HG03520 (cell line): ENCODE data around the gene DAPK1.
"Not testable (repeated sequence)": the region's sequence is repeated elsewhere in the genome, so short reads cannot be mapped to it uniquely, and the experiment has no call there.

Experiments
- ATAC-seq: cut with Tn5 transposase; IDR thresholded peaks from one replicate; pipeline ENCODE4 v1.9.1; 2021; ENCODE audit warnings: mild to moderate bottlenecking, moderate library complexity; ENCODE audit not compliant: unreplicated experiment

The DAPK1 gene

DNA sequence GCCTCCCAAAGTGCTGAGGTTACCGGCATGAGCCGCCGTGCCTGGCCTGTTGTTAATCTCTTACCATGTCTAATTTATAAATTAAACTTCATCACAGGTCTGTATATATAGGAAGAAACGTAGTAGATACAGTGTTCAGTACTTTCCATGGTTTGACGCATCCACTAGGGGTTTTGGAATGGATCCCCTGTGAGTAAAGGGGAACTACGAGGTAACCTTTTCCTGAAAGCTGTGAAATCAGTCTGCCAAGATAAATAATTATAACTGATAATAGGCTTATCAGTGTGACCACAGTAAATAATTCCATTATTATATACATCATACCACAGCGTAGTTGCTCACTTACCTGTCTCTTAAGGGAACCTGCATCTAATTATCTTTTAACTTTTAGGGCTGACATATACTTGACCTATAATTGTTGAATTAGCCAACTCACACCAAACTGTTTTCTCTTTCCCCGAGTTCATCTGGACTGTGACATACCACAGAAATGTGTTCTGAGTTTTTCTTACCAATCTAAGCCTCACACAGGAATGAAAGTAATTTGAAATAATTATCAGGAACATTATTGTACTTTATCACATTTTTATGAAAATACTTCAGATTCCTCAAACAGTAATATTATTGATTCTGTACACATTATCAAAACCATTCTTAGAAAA is 42.9 kb downstream of the DAPK1 start:
- ATAC-seq = no peak

DNA sequence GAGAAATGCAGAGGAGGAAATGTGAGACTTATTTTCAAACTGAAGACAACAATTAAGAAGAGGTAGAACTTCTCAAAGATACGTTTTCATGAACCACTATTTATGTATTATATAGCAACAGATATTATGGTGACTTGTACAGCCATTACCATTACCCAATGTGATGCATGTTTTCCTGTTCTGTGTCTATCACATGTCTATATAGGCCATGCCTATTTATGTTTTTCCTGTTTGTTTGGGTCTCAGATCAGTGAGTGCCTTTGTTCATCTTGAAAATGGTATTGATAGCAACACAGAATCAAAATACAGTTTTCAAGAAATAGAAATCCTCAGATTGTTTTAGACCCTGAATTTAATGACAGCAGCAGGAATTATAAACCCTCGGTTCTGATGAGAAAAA is 44.0 kb downstream of the DAPK1 start:
- no peak for ATAC-seq

DNA sequence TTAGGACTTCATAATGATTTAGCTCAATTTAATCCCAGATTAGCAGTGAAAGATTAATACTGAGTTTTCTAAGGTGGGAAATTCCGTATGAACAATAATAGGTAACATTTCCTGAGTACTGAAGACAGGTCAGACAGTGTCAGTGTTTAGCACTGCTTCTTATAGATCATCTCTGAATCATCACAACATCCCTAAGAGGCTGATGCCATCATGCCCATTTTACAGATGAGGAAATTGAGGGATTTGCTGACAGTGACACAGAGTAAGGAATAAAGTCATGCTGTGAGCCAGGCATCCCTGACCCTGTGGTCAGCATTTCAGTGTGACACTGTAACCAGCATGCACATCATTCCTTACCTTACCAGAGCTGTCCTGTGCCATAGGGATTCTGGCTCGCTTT is 44.5 kb downstream of the DAPK1 start:
- no peak for ATAC-seq

DNA sequence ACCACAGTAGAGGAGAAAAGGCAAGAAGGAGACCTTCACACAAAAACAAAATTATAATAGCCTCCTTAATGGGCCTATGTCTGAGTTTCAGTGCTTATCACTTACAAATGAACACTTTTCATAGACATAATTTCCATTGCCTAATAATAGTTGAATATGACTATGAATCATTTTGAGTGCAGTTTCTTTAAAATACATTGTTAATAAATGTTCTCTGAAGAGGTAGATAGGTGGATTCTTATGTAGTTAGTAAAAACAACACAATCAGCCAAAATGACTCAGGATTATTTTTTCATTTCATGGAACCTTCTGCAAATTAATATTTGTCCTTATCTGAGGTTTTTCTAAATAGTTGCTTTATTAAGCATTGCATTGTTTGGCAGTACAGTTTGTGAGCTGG is 45.6 kb downstream of the DAPK1 start:
- no peak for ATAC-seq

- no peak for ATAC-seq
These were observed 48.2 kb downstream of the DAPK1 start for GRCh38 chr9:87545858-87546257.

DNA sequence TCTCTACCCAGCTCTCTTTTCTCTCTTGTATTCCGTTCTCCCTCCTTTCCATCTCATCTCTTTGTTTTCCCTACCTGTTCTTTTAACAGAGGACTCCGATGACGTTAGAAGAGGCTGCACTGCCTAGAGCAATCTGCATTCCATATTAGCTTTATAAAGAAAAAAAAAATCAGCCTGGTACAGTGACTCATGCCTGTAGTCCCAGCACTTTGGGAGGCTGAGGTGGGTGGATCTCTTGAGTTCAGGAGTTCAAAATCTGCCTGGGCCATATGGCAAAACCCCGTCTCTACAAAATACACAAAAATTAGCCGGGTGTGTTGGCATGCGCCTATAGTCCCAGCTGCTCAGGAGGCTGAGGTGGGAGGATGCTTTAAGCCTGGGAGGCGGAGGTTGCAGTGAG is 49.0 kb downstream of the DAPK1 start:
- no peak for ATAC-seq

- ATAC-seq = no peak
These were observed 50.0 kb downstream of the DAPK1 start for GRCh38 chr9:87547671-87548081.

DNA sequence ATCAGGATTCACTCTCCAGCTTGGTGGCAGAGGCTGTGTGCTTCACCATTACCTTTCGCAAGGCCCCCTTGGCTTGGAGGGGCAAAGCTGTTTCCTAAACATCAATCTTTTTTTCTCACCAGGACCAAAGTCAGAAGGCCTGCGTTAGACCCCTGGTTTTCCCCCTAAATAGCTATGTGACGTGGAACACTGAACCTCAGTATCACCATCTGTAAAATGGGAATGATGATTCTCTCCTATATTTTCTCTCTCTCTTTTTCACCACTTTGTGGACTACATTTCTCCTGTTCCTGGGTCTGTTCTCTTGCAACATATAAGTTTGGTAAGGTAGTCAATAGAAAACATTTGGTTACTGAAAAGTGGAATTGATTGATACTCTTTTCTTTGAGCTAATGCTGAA is 50.5 kb downstream of the DAPK1 start:
- no peak for ATAC-seq

DNA sequence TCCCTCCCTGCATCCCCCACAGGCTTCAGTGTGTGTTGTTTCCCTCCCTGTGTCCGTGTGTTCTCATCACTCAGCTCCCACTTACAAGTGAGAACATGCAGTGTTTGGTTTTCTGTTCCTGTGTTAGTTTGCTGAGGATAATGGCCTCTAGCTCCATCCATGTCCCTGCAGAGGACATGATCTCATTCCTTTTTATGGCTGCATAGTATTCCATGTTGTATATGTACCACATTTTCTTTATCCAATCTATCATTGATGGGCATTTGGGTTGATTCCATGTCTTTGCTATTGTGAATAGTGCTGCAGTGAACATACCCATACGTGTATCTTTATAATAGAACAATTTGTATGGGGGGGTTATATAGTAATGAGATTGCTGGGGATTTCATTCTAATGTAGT is 51.4 kb downstream of the DAPK1 start:
- not testable (repeated sequence) for ATAC-seq

- ATAC-seq = no peak
These were observed 52.1 kb downstream of the DAPK1 start for GRCh38 chr9:87549791-87550190.

- ATAC-seq = no peak
These were observed 52.7 kb downstream of the DAPK1 start for GRCh38 chr9:87550253-87550954.

- no peak for ATAC-seq
These were observed 54.1 kb downstream of the DAPK1 start for GRCh38 chr9:87551772-87552217.

DNA sequence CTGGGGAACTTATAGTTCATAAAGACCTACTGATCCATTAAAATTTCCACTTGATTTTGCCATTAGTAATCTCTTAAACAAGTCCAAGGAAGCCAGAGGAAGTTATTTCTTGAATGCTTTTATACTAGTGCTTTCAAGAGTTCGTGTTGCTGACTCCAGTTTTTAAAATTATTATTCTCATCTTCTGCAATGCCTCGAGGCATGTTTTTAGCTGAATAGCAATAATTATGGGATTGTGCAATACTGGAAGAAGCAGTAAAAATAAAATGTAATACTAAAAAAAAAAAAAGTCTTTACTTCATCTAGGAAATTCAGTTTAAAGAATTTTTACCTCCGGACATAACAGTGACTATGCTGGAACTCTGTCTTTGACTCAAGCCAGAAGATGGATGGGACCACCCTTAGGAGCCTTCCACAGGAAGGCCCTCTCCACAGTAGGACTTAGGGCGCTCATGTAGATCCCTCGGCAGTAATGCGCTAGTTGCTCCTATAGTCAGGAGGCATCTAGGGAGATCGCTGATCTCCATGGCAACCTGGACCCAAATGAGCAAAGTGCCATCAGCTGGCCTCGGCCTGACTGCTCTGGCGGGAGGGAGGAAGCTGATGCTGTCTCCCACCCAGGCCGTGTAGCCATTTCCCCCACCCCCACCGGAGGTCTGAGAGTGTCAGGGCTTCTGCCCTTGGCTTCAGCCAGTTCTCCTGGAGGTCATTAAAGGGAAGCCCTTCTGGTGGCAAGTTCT is 56.7 kb downstream of the DAPK1 start:
- no peak for ATAC-seq

DNA sequence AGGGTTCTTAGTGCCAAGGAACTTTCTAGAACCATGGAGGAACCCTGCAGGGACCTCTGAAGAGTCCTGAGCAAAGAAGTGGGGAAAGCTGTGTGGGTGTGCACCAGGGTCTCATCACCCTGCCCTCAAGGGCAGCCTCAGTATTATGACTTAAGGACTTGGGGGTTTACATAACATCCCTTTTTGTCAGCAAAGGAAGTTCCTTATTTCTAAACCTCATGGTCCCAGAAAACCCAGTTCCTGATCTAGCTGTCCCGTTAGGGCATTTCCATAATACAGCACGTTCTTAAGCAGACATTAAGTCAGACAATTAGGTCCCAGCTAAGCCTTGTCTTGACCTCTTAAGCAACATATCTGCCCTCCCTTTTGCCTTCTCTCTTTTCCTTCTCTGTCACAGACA is 57.3 kb downstream of the DAPK1 start:
- no peak for ATAC-seq

GRCh38 chr9:87556039-87556438 is 58.4 kb downstream of the DAPK1 start:
- ATAC-seq = no peak

- ATAC-seq = no peak
These were observed 59.2 kb downstream of the DAPK1 start for GRCh38 chr9:87556821-87557220.

GRCh38 chr9:87557996-87558395 is 60.3 kb downstream of the DAPK1 start:
- no peak for ATAC-seq

GRCh38 chr9:87558606-87559190 is 61.0 kb downstream of the DAPK1 start:
- no peak for ATAC-seq

DNA sequence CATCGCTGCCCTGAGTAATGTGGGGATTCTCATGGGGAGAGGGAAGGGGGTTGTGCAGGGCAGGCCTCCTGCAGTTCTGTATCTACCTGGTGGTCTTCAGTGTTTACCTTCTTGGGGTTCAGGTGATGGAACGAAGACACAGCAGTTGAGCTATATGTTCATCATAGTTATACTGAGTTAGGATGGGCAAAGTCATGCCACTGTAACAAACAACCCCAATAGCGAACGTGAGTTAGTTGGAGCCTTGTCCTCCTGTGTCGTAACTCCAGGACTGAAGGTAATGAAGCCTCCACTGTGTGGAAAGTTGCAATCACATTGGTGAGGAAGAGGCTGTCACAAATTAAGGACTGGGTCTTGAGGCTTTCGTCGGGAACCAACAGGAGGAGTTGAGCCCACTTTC is 64.4 kb downstream of the DAPK1 start:
- ATAC-seq = no peak

DNA sequence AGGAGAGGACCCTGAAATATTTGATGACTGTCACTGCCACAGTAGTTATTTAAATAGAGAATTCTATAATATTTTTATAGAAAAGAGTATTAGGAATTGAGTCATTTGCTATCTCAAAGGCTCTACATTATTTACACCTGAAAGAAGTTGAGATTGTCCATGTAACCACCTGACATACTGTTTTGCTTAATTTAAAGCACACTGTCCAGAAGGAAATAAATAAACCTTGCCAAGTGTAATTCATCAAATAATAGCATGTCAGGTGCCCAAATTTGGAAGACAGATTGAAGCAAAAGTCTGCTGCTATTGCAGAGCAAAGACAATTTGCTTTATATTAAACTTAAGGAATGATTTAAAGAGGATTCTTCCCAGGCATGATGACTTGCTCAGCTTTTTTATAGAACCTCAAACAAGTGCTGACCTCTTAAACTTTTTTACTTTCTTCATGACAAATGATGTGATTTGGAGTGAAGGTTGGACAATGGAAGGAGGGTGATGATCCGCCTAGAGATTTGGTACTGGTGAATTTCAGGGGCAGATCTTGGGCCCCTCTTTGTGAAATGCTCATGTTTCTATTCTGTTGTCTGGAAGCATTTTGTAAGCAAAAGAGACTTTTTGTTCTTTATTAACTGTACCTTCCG is 65.0 kb downstream of the DAPK1 start:
- ATAC-seq = no peak

GRCh38 chr9:87564111-87564510 is 66.4 kb downstream of the DAPK1 start:
- ATAC-seq = no peak
